Measurements from ENCODE around the gene MEGF11. TPM values are rescaled to one million over a fixed set of nuclear protein-coding genes. Genes with fewer than 3 reads are reported as not detected.

MEGF11 gene
- total RNA-seq, 2 donors from 2014 or later = not detected

- intact Hi-C loops (cut with DNase I) = no loop called here
- TF ChIP-seq CTCF (IDR thresholded peaks at IDR 0.05) (no peak), POLR2A (IDR thresholded peaks at IDR 0.05) (no peak)
- H3K27ac ChIP-seq = no peak overlapping the region
Measured at GRCh38 chr15:66254089-66254950, 770 bp upstream of the MEGF11 start.

GRCh38 chr15:66252685-66253417 is 699 bp downstream of the MEGF11 start:
- Histone ChIP-seq H3K27me3 (peaks cover 0 to 16% of the 10 kb centered on the region in 2 donors), H3K9me3 (no peaks in the 10 kb centered on the region), H3K27ac (no peak overlapping the region), H3K4me1 (peaks cover 25% of the 10 kb centered on the region), H3K36me3 (replicated peaks in 1 of 2; ENCODE audit: insufficient read depth in 1 of 2, low read depth in 2 of 2) (no peaks in the 10 kb centered on the region), H3K4me3 (peak overlapping the region; percentile 32 to 35)
- ATAC-seq = peak; percentile 37
- DNase-seq = peak in 2 of 4 donors; percentile 2 to 17
- TF ChIP-seq POLR2A (IDR thresholded peaks at IDR 0.05) = no peak
- TF ChIP-seq CTCF (IDR thresholded peaks at IDR 0.05) = no peak
- WGBS, 2 donors = 0 to 1% methylated on average over 10 to 44 of the region's 64 CpGs
- intact Hi-C loops (cut with DNase I) = no loop called here

More at GRCh38 chr15:66254089-66254950, 770 bp upstream of the MEGF11 start:
- peaks cover 25% of the 10 kb centered on the region for H3K4me1 ChIP-seq
- H3K4me3 ChIP-seq = no peak overlapping the region
- H3K9me3 ChIP-seq = no peaks in the 10 kb centered on the region
- ATAC-seq (no peak), DNase-seq (no peak)
- 40 to 41% methylated on average over 33 to 36 of the region's 36 CpGs for WGBS, 2 donors
- H3K27me3 ChIP-seq = peaks cover 0 to 16% of the 10 kb centered on the region in 2 donors
- H3K36me3 ChIP-seq (replicated peaks in 1 of 2; ENCODE audit: insufficient read depth in 1 of 2, low read depth in 2 of 2) = no peaks in the 10 kb centered on the region

DNA sequence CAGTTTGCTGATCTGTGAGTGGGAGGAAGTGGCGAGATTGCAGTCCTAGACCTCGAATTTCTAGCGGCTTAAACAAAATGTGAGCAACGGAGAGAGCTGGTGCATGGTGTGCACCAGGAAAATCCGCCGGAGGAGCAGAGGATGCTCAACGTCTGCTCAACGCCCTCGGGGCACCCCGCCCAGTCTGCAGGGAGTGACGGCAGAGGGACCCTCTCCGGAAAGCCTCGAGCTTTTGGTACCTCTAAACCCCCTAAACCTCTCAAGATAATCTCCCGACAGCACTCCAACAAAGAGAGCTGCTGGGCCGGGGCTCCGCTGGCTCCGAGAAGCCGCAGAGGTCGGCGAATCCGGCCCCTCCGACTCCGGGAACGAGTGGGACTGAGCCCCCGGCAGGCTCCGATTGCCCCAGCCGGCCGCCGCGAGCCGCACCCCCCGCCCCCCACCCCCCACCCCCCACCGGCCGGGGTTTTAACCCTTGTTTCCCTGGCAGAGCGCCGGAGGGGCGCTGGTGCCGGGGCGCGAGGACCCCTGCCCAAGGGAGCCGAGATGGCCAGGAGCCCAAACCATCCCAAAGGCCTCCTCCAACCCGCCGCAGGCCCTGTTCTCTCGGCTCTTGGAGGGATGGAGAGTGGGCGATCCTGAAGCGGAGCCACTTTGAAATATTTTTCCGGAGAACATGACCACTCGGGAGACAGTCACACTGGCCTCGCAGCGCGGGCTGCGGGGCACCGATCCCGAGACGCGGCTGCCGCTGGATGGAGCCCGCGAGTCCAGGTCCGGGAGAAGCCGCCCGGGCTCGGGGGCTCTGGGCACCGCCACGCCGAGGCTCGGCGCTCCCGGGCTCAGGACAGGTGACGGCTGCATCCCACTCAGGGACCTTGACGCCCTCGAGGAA is 1.5 kb downstream of the MEGF11 start:
- DNase-seq (peak; percentile 56 to 73 (median 61)), ATAC-seq (peak; percentile 81)
- Histone ChIP-seq H3K4me1 (peaks cover 25% of the 10 kb centered on the region), H3K9me3 (no peaks in the 10 kb centered on the region), H3K27ac (no peak overlapping the region), H3K36me3 (replicated peaks in 1 of 2; ENCODE audit: insufficient read depth in 1 of 2, low read depth in 2 of 2) (no peaks in the 10 kb centered on the region), H3K4me3 (peak overlapping the region in 1 of 2 donors; percentile 35), H3K27me3 (peaks cover 0 to 16% of the 10 kb centered on the region in 2 donors)
- intact Hi-C loops (cut with DNase I) = no loop called here
- WGBS, 2 donors = 9 to 40% methylated on average over 10 to 36 of the region's 72 CpGs
- TF ChIP-seq POLR2A (IDR thresholded peaks at IDR 0.05) = no peak
- TF ChIP-seq CTCF (IDR thresholded peaks at IDR 0.05) = peak; percentile 47 to 70 (median 65)

- H3K9me3 ChIP-seq = no peaks in the 10 kb centered on the region
- H3K4me3 ChIP-seq = no peak overlapping the region
- no peak for TF ChIP-seq CTCF (IDR thresholded peaks at IDR 0.05)
- no peak for TF ChIP-seq POLR2A (IDR thresholded peaks at IDR 0.05)
- DNase-seq (no peak), ATAC-seq (no peak)
- 71 to 79% methylated on average over 9 to 10 of the region's 10 CpGs for WGBS, 2 donors
- no peaks in the 10 kb centered on the region for H3K36me3 ChIP-seq (replicated peaks in 1 of 2; ENCODE audit: insufficient read depth in 1 of 2, low read depth in 2 of 2)
- H3K4me1 ChIP-seq = peaks cover 25% of the 10 kb centered on the region
- no peak overlapping the region for H3K27ac ChIP-seq
- peaks cover 0 to 16% of the 10 kb centered on the region in 2 donors for H3K27me3 ChIP-seq
- intact Hi-C loops (cut with DNase I) = no loop called here
Measured at GRCh38 chr15:66251065-66251789, 2.3 kb downstream of the MEGF11 start.
